Measurements from ENCODE around the gene ZNF337. TPM values are rescaled to one million over a fixed set of nuclear protein-coding genes. Genes with fewer than 3 reads are reported as not detected.

ZNF337 gene
- 16.2 TPM for total RNA-seq

GRCh38 chr20:25696371-25697131, at the start of gene ZNF337:
Gene ZNF337 (minus strand): TSS chr20:25696853. CDS start chr20:25686417, 10,436 bp downstream.
- H3K27ac ChIP-seq (ENCODE audit: low read depth, low read length) = peak within 1 kb of the TSS; percentile 80

GRCh38 chr20:25745738-25746137, 49.1 kb upstream of the ZNF337 start:
- Histone ChIP-seq H3K36me3 (ENCODE audit: control insufficient read depth in 3 of 3, insufficient read depth in 3 of 3, low read length in 3 of 3) (no peaks in the 10 kb centered on the region), H3K9ac (ENCODE audit: low read depth in 1 of 3, low read length in 3 of 3) (no peak overlapping the region), H3K27ac (ENCODE audit: low read depth, low read length) (no peak overlapping the region), H3K4me3 (ENCODE audit: low read length in 3 of 3) (no peak overlapping the region), H3K27me3 (ENCODE audit: control insufficient read depth in 3 of 3, insufficient read depth in 3 of 3, low read length in 3 of 3) (peaks cover 0 to 4% (median 0%) of the 10 kb centered on the region in 3 donors), H3K9me3 (ENCODE audit: control insufficient read depth in 3 of 3, low read length in 3 of 3) (no peaks in the 10 kb centered on the region), H3K4me1 (ENCODE audit: control insufficient read depth in 3 of 3, insufficient read depth in 3 of 3, low read length in 3 of 3) (peaks cover 0 to 4% (median 0%) of the 10 kb centered on the region in 3 donors)

More at GRCh38 chr20:25696371-25697131, at the start of gene ZNF337:
- Histone ChIP-seq H3K9ac (ENCODE audit: low read depth in 1 of 3, low read length in 3 of 3) (peak within 1 kb of the TSS; percentile 89 to 91 (median 89)), H3K4me3 (ENCODE audit: low read length in 3 of 3) (peak within 1 kb of the TSS; percentile 89 to 95 (median 95)), H3K9me3 (ENCODE audit: control insufficient read depth in 3 of 3, low read length in 3 of 3) (no peaks in the 10 kb centered on the region), H3K27me3 (ENCODE audit: control insufficient read depth in 3 of 3, insufficient read depth in 3 of 3, low read length in 3 of 3) (no peaks in the 10 kb centered on the region), H3K36me3 (ENCODE audit: control insufficient read depth in 3 of 3, insufficient read depth in 3 of 3, low read length in 3 of 3) (peaks cover 0 to 2% (median 0%) of the 10 kb centered on the region in 3 donors), H3K4me1 (ENCODE audit: control insufficient read depth in 3 of 3, insufficient read depth in 3 of 3, low read length in 3 of 3) (peaks cover 4 to 8% (median 8%) of the 10 kb centered on the region in 3 donors)

- peaks cover 0 to 4% (median 0%) of the 10 kb centered on the region in 3 donors for H3K27me3 ChIP-seq (ENCODE audit: control insufficient read depth in 3 of 3, insufficient read depth in 3 of 3, low read length in 3 of 3)
- no peaks in the 10 kb centered on the region for H3K9me3 ChIP-seq (ENCODE audit: control insufficient read depth in 3 of 3, low read length in 3 of 3)
- H3K9ac ChIP-seq (ENCODE audit: low read depth in 1 of 3, low read length in 3 of 3) = no peak overlapping the region
- no peak overlapping the region for H3K4me3 ChIP-seq (ENCODE audit: low read length in 3 of 3)
- no peaks in the 10 kb centered on the region for H3K36me3 ChIP-seq (ENCODE audit: control insufficient read depth in 3 of 3, insufficient read depth in 3 of 3, low read length in 3 of 3)
- no peaks in the 10 kb centered on the region for H3K4me1 ChIP-seq (ENCODE audit: control insufficient read depth in 3 of 3, insufficient read depth in 3 of 3, low read length in 3 of 3)
- H3K27ac ChIP-seq (ENCODE audit: low read depth, low read length) = no peak overlapping the region
These were observed 48.4 kb upstream of the ZNF337 start for GRCh38 chr20:25745100-25745499.

GRCh38 chr20:25744261-25744660, 47.6 kb upstream of the ZNF337 start:
- Histone ChIP-seq H3K4me3 (ENCODE audit: low read length in 3 of 3) (no peak overlapping the region), H3K4me1 (ENCODE audit: control insufficient read depth in 3 of 3, insufficient read depth in 3 of 3, low read length in 3 of 3) (no peaks in the 10 kb centered on the region), H3K27ac (ENCODE audit: low read depth, low read length) (no peak overlapping the region), H3K27me3 (ENCODE audit: control insufficient read depth in 3 of 3, insufficient read depth in 3 of 3, low read length in 3 of 3) (peaks cover 0 to 4% (median 0%) of the 10 kb centered on the region in 3 donors), H3K9ac (ENCODE audit: low read depth in 1 of 3, low read length in 3 of 3) (no peak overlapping the region), H3K36me3 (ENCODE audit: control insufficient read depth in 3 of 3, insufficient read depth in 3 of 3, low read length in 3 of 3) (no peaks in the 10 kb centered on the region), H3K9me3 (ENCODE audit: control insufficient read depth in 3 of 3, low read length in 3 of 3) (no peaks in the 10 kb centered on the region)

GRCh38 chr20:25741088-25741487, 44.4 kb upstream of the ZNF337 start:
- Histone ChIP-seq H3K36me3 (ENCODE audit: control insufficient read depth in 3 of 3, insufficient read depth in 3 of 3, low read length in 3 of 3) (no peaks in the 10 kb centered on the region), H3K4me3 (ENCODE audit: low read length in 3 of 3) (no peak overlapping the region), H3K4me1 (ENCODE audit: control insufficient read depth in 3 of 3, insufficient read depth in 3 of 3, low read length in 3 of 3) (no peaks in the 10 kb centered on the region), H3K9ac (ENCODE audit: low read depth in 1 of 3, low read length in 3 of 3) (no peak overlapping the region), H3K9me3 (ENCODE audit: control insufficient read depth in 3 of 3, low read length in 3 of 3) (no peaks in the 10 kb centered on the region), H3K27me3 (ENCODE audit: control insufficient read depth in 3 of 3, insufficient read depth in 3 of 3, low read length in 3 of 3) (no peaks in the 10 kb centered on the region), H3K27ac (ENCODE audit: low read depth, low read length) (no peak overlapping the region)

GRCh38 chr20:25739615-25740320, 43.1 kb upstream of the ZNF337 start:
- Histone ChIP-seq H3K27me3 (ENCODE audit: control insufficient read depth in 3 of 3, insufficient read depth in 3 of 3, low read length in 3 of 3) (no peaks in the 10 kb centered on the region), H3K36me3 (ENCODE audit: control insufficient read depth in 3 of 3, insufficient read depth in 3 of 3, low read length in 3 of 3) (peaks cover 0 to under 1% (median 0%) of the 10 kb centered on the region in 3 donors), H3K9ac (ENCODE audit: low read depth in 1 of 3, low read length in 3 of 3) (no peak overlapping the region), H3K4me1 (ENCODE audit: control insufficient read depth in 3 of 3, insufficient read depth in 3 of 3, low read length in 3 of 3) (no peaks in the 10 kb centered on the region), H3K27ac (ENCODE audit: low read depth, low read length) (no peak overlapping the region), H3K9me3 (ENCODE audit: control insufficient read depth in 3 of 3, low read length in 3 of 3) (no peaks in the 10 kb centered on the region), H3K4me3 (ENCODE audit: low read length in 3 of 3) (no peak overlapping the region)

GRCh38 chr20:25738198-25738597, 41.5 kb upstream of the ZNF337 start:
- Histone ChIP-seq H3K4me1 (ENCODE audit: control insufficient read depth in 3 of 3, insufficient read depth in 3 of 3, low read length in 3 of 3) (no peaks in the 10 kb centered on the region), H3K36me3 (ENCODE audit: control insufficient read depth in 3 of 3, insufficient read depth in 3 of 3, low read length in 3 of 3) (peaks cover 0 to 3% (median 0%) of the 10 kb centered on the region in 3 donors), H3K9me3 (ENCODE audit: control insufficient read depth in 3 of 3, low read length in 3 of 3) (no peaks in the 10 kb centered on the region), H3K27me3 (ENCODE audit: control insufficient read depth in 3 of 3, insufficient read depth in 3 of 3, low read length in 3 of 3) (no peaks in the 10 kb centered on the region), H3K4me3 (ENCODE audit: low read length in 3 of 3) (no peak overlapping the region), H3K9ac (ENCODE audit: low read depth in 1 of 3, low read length in 3 of 3) (no peak overlapping the region), H3K27ac (ENCODE audit: low read depth, low read length) (no peak overlapping the region)

- no peaks in the 10 kb centered on the region for H3K9me3 ChIP-seq (ENCODE audit: control insufficient read depth in 3 of 3, low read length in 3 of 3)
- H3K27ac ChIP-seq (ENCODE audit: low read depth, low read length) = no peak overlapping the region
- H3K9ac ChIP-seq (ENCODE audit: low read depth in 1 of 3, low read length in 3 of 3) = no peak overlapping the region
- no peaks in the 10 kb centered on the region for H3K27me3 ChIP-seq (ENCODE audit: control insufficient read depth in 3 of 3, insufficient read depth in 3 of 3, low read length in 3 of 3)
- H3K36me3 ChIP-seq (ENCODE audit: control insufficient read depth in 3 of 3, insufficient read depth in 3 of 3, low read length in 3 of 3) = peaks cover 0 to 3% (median 0%) of the 10 kb centered on the region in 3 donors
- H3K4me3 ChIP-seq (ENCODE audit: low read length in 3 of 3) = no peak overlapping the region
- no peaks in the 10 kb centered on the region for H3K4me1 ChIP-seq (ENCODE audit: control insufficient read depth in 3 of 3, insufficient read depth in 3 of 3, low read length in 3 of 3)
These were observed 37.2 kb upstream of the ZNF337 start for GRCh38 chr20:25733903-25734302.

GRCh38 chr20:25730862-25731261, 34.2 kb upstream of the ZNF337 start:
- peaks cover 0 to 3% (median 0%) of the 10 kb centered on the region in 3 donors for H3K36me3 ChIP-seq (ENCODE audit: control insufficient read depth in 3 of 3, insufficient read depth in 3 of 3, low read length in 3 of 3)
- H3K9ac ChIP-seq (ENCODE audit: low read depth in 1 of 3, low read length in 3 of 3) = no peak overlapping the region
- no peaks in the 10 kb centered on the region for H3K27me3 ChIP-seq (ENCODE audit: control insufficient read depth in 3 of 3, insufficient read depth in 3 of 3, low read length in 3 of 3)
- H3K27ac ChIP-seq (ENCODE audit: low read depth, low read length) = no peak overlapping the region
- no peaks in the 10 kb centered on the region for H3K4me1 ChIP-seq (ENCODE audit: control insufficient read depth in 3 of 3, insufficient read depth in 3 of 3, low read length in 3 of 3)
- H3K4me3 ChIP-seq (ENCODE audit: low read length in 3 of 3) = no peak overlapping the region
- peaks cover 3 to 8% (median 5%) of the 10 kb centered on the region in 3 donors for H3K9me3 ChIP-seq (ENCODE audit: control insufficient read depth in 3 of 3, low read length in 3 of 3)

- Histone ChIP-seq H3K27ac (ENCODE audit: low read depth, low read length) (no peak overlapping the region), H3K9ac (ENCODE audit: low read depth in 1 of 3, low read length in 3 of 3) (no peak overlapping the region), H3K27me3 (ENCODE audit: control insufficient read depth in 3 of 3, insufficient read depth in 3 of 3, low read length in 3 of 3) (no peaks in the 10 kb centered on the region), H3K4me1 (ENCODE audit: control insufficient read depth in 3 of 3, insufficient read depth in 3 of 3, low read length in 3 of 3) (no peaks in the 10 kb centered on the region), H3K9me3 (ENCODE audit: control insufficient read depth in 3 of 3, low read length in 3 of 3) (peaks cover 3 to 8% (median 5%) of the 10 kb centered on the region in 3 donors), H3K36me3 (ENCODE audit: control insufficient read depth in 3 of 3, insufficient read depth in 3 of 3, low read length in 3 of 3) (no peaks in the 10 kb centered on the region), H3K4me3 (ENCODE audit: low read length in 3 of 3) (no peak overlapping the region)
These were observed 29.7 kb upstream of the ZNF337 start for GRCh38 chr20:25726357-25726756.

Measured in skeletal muscle tissue (tissue), 4 donors.